ENCODE data around the gene TCF12.

Gene TCF12

DNA sequence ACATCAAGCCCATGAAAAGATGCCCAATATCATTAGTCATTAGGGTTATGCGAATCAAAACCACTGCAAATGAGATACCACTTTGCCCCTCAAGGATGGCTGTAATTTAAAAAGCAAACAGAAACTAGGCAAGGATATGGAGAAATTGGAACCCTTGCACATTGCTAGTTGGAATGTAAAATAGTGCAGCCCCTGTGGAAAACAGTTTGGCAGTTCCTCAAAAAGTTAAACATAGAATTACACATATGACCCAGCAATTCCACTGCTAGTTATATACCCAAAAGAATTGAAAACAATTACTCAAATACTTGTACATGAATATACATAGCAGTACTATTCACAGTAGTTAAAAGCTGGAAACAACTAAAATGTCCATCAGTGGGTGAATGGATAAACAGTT lies 271.0 kb downstream of the TCF12 start:
- Mint-ChIP-seq H3K36me3 (ENCODE audit: low read depth) (peaks cover 15% of the 10 kb centered on the region), H3K27me3 (ENCODE audit: low read depth) (no peaks in the 10 kb centered on the region), H3K4me3 (no peak overlapping the region), H3K9me3 (no peaks in the 10 kb centered on the region), H3K27ac (no peak overlapping the region), H3K4me1 (ENCODE audit: low read depth) (no peaks in the 10 kb centered on the region)
- no peak for DNase-seq (ENCODE audit: low spot score)

DNA sequence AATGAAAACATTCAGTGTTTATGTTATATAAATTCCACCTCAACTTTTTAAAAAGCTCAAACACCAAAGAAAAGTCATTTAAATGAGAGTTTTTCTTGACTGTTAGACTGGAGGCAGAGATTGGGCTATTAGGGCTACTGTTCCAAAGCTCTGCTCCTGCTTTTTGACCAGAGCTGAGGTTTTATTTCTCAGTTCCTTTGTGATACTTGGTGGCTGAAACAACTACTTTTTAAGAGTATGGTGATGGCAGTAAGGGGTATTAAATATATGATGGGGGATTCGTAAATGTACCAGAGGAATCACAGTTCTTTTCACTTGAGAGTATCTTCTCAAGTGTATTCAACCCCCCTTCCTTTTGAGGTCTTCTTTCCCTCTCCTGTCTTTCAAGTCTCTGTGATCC lies 271.8 kb downstream of the TCF12 start:
- Mint-ChIP-seq H3K9me3 (no peaks in the 10 kb centered on the region), H3K4me1 (ENCODE audit: low read depth) (no peaks in the 10 kb centered on the region), H3K4me3 (no peak overlapping the region), H3K27ac (no peak overlapping the region), H3K36me3 (ENCODE audit: low read depth) (peaks cover 12% of the 10 kb centered on the region), H3K27me3 (ENCODE audit: low read depth) (no peaks in the 10 kb centered on the region)
- DNase-seq (ENCODE audit: low spot score), result no peak

DNA sequence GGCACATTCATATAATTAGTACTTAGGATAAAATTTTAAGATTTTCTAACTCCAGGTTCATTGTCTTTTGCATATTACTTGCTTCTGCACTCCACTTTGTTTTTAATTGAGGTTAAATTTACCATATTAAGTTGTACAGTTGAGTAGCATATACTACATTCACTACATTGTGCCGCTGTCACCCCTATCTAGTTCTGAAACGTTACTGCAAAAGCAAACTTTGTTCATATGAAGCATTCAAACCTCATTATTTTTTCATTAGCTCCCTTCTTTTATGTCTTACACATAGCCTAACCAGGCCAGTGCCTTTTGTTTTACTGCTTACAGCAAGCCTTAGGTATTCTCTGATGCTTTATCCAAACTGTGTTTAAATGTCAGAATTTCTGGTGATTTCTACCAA lies 274.7 kb downstream of the TCF12 start:
- Mint-ChIP-seq H3K9me3 (no peaks in the 10 kb centered on the region), H3K27ac (no peak overlapping the region)

DNA sequence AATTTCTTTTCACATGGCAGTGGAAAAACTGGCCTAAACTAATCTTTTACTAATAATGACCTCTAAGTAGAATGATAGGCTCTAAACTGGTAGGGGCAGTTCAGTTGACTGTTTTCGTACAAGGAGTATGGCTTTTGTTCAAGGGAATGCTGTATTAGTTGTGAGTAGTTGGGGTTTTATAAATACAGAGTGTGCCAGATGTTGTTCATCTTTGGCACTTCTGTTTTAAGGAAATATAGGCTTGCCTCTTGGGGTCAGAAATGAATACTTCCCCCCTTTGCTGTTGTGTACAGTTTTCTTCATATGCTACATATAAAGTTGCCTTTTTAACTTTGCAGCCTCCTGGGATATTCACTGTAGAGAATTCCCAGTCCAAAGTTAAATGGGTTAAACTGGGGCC lies 276.9 kb downstream of the TCF12 start:
- Mint-ChIP-seq H3K9me3 (no peaks in the 10 kb centered on the region), H3K36me3 (ENCODE audit: low read depth) (peaks cover 1% of the 10 kb centered on the region), H3K27ac (no peak overlapping the region), H3K4me3 (no peak overlapping the region), H3K27me3 (ENCODE audit: low read depth) (no peaks in the 10 kb centered on the region), H3K4me1 (ENCODE audit: low read depth) (no peaks in the 10 kb centered on the region)
- no peak for DNase-seq (ENCODE audit: low spot score)

More for the DNA sequence above, 274.7 kb downstream of the TCF12 start:
- no peaks in the 10 kb centered on the region for H3K27me3 Mint-ChIP-seq (ENCODE audit: low read depth)
- no peak for DNase-seq (ENCODE audit: low spot score)
- H3K36me3 Mint-ChIP-seq (ENCODE audit: low read depth), result peaks cover 1% of the 10 kb centered on the region
- no peaks in the 10 kb centered on the region for H3K4me1 Mint-ChIP-seq (ENCODE audit: low read depth)
- no peak overlapping the region for H3K4me3 Mint-ChIP-seq

DNA sequence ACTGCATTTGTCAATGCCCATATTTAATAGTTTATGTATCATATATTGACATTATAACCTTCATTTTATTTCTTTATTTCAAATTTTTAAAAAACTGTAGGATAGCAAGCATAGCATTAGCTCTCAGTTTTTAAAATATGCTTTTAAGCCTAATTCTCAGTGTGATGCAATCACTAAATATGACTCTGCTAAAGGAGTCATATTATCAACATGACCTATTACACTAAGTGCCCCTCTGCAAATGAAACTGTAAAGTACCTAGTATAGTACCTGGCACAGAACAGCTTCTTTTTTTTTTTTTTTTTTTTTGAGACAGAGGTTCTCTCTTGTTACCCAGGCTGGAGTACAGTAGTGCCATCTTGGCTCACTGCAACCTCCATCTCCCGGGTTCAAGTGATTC lies 278.4 kb downstream of the TCF12 start:
- peaks cover 7% of the 10 kb centered on the region for H3K4me1 Mint-ChIP-seq (ENCODE audit: low read depth)
- no peak for DNase-seq (ENCODE audit: low spot score)
- peaks cover 1% of the 10 kb centered on the region for H3K36me3 Mint-ChIP-seq (ENCODE audit: low read depth)
- no peaks in the 10 kb centered on the region for H3K27me3 Mint-ChIP-seq (ENCODE audit: low read depth)
- H3K4me3 Mint-ChIP-seq, result no peak overlapping the region
- no peaks in the 10 kb centered on the region for H3K9me3 Mint-ChIP-seq
- no peak overlapping the region for H3K27ac Mint-ChIP-seq

DNA sequence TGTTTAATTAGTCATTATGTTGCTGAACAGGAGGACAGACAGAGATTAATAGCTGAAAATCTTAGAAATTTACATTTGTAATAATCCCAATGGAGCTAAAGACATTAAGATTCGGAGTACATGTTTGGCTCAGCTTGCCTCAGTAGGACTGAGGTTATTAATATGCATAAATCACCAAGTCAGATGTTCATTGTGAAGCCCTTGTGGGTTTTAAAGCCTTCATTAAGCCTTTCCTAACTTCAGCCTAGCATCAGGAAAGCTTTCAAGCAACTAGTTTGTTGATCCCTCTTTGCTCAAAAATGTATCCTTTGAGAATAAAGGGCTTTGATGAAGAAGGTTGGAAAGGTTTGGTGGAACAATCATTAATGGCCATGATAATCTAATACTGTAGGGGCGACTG lies 279.7 kb downstream of the TCF12 start:
- no peaks in the 10 kb centered on the region for H3K9me3 Mint-ChIP-seq
- DNase-seq (ENCODE audit: low spot score), result no peak
- no peak overlapping the region for H3K27ac Mint-ChIP-seq
- H3K36me3 Mint-ChIP-seq (ENCODE audit: low read depth), result peaks cover 1% of the 10 kb centered on the region
- peaks cover 8% of the 10 kb centered on the region for H3K4me1 Mint-ChIP-seq (ENCODE audit: low read depth)
- H3K4me3 Mint-ChIP-seq, result no peak overlapping the region
- H3K27me3 Mint-ChIP-seq (ENCODE audit: low read depth), result no peaks in the 10 kb centered on the region

DNA sequence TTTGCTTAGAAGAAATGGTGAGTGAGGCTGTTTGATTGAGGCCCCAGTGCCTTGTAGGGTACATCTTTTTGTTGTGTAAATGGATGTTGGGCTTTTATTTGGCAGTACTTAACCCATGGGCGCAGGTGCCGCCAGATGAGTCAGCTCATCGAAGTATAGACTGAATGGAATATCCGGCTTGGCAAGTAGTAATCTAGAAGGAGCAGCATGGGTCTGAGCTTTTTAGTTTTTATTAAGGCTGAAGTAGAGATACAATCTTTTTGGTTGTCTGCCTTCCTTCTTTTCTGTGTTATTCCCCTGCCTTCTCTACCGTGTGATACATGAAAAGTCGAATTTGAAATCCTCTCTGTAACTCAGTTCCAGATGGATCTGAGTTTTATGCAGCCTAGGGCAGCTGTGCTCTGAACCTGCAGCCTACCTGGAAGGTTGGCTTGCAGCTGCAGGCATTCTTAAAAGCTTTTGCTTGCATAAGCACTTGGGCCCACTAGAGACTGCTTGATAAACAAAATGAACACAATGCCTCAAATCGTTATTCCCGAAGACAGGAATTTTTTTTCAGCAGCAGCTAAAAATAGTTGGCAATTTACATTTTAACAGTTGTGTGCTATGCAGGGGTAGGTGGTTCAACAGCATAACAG lies 280.3 kb downstream of the TCF12 start:
- Mint-ChIP-seq H3K36me3 (ENCODE audit: low read depth) (peaks cover 1% of the 10 kb centered on the region), H3K9me3 (no peaks in the 10 kb centered on the region), H3K27me3 (ENCODE audit: low read depth) (no peaks in the 10 kb centered on the region), H3K4me3 (no peak overlapping the region), H3K27ac (no peak overlapping the region), H3K4me1 (ENCODE audit: low read depth) (peaks cover 8% of the 10 kb centered on the region)
- no peak for DNase-seq (ENCODE audit: low spot score)

DNA sequence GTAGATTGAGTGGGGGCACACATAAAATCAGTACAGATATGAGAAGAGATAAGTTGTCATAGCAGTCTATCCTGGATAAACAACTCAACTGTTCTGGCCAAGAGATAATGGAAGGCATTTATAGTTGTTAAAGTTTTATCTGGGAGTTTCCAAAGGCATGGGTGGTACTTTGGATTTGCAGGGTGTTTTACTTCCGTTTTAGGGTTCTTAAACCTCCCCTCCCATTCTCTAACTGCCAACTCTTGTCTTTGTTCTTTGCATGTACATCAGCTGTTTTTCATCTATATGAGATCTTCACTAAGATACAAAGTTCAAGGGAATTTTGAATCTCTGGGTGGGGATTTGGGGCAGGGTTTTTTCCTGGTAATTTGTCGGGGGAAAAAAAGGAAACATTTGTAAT lies 283.1 kb downstream of the TCF12 start:
- Mint-ChIP-seq H3K4me1 (ENCODE audit: low read depth) (peaks cover 8% of the 10 kb centered on the region), H3K27me3 (ENCODE audit: low read depth) (no peaks in the 10 kb centered on the region), H3K9me3 (no peaks in the 10 kb centered on the region), H3K4me3 (no peak overlapping the region), H3K27ac (no peak overlapping the region), H3K36me3 (ENCODE audit: low read depth) (no peaks in the 10 kb centered on the region)
- no peak for DNase-seq (ENCODE audit: low spot score)

DNA sequence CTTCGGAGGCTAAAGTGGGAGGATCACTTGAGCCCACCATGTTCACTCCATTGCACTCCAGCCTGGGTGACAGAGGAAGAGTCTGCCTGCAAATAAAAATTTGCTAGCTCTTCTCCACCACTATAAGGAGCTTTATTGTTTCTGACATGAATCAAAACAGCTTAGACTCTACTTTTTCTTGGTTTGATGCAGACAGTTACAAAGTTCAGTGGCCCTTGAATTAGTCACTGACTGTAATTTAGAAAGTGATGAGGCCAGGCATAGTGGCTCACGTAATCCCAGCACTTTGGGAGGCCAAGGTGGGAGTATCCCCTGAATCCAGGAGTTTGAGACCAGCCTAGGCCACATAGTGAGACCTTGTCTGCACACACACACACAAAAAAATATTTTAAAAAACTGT lies 285.5 kb downstream of the TCF12 start:
- Mint-ChIP-seq H3K9me3 (no peaks in the 10 kb centered on the region), H3K27me3 (ENCODE audit: low read depth) (no peaks in the 10 kb centered on the region), H3K36me3 (ENCODE audit: low read depth) (no peaks in the 10 kb centered on the region), H3K4me1 (ENCODE audit: low read depth) (peaks cover 8% of the 10 kb centered on the region), H3K27ac (no peak overlapping the region), H3K4me3 (no peak overlapping the region)
- DNase-seq (ENCODE audit: low spot score), result no peak

DNA sequence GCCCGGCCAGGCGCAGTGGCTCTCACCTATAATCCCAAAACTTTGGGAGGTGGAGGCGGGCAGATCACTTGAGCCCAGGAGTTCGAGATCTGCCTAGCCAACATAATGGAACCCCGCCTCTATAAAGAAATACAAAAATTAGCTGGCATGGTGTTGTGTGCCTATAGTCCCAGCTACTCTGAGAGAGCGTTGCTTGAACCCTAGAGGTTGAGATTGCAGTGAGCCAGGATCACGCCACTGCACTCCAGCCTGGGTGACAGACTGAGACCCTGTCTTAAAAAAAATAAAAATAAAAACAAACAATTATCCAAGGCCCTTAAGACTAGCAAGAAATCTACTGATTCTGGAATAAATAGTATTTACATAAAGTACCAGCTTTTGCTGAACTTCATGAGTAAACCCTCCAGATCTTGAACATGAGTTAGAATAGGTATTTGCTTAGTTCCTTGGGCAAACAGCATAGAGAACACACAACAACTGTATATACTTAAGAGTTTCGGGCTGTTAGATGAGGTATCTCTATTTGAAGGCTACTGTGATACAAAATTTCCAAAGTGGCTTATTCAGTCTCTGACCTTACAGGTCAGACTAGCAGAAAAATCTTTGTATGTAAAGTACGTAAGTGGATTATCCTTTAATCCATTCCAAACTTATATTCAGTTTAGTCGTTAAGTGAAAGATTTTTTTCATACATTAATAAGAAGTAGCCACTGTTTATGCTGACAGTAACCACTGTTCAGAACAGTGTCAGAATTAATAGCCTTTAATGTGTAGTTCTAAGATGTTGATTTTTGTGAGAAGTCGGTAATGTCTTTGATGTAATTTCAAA lies 286.8 kb downstream of the TCF12 start:
- Mint-ChIP-seq H3K27me3 (ENCODE audit: low read depth) (no peaks in the 10 kb centered on the region), H3K27ac (no peak overlapping the region), H3K4me3 (no peak overlapping the region), H3K4me1 (ENCODE audit: low read depth) (peaks cover 8% of the 10 kb centered on the region), H3K9me3 (no peaks in the 10 kb centered on the region), H3K36me3 (ENCODE audit: low read depth) (no peaks in the 10 kb centered on the region)
- no peak for DNase-seq (ENCODE audit: low spot score)

DNA sequence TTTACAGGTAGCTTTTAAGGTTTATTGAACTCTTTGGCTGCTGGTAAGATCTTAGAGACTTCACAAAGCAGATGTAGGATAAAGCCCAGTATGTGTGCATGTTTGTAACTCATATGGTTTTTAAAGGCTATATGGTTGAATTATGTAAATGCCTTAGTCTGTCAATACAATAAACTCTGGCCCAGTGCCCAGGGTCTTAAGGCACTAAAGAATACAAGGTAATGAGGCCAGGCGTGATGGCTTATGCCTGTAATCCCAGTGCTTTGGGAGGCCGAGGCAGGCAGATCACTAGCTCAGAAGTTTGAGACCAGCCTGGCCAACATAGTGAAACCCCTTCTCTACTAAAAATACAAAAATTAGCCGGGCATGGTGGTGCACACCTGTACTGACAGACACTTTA lies 287.6 kb downstream of the TCF12 start:
- no peak for DNase-seq (ENCODE audit: low spot score)
- no peak overlapping the region for H3K27ac Mint-ChIP-seq
- no peaks in the 10 kb centered on the region for H3K27me3 Mint-ChIP-seq (ENCODE audit: low read depth)
- no peak overlapping the region for H3K4me3 Mint-ChIP-seq
- H3K4me1 Mint-ChIP-seq (ENCODE audit: low read depth), result peaks cover 8% of the 10 kb centered on the region
- H3K36me3 Mint-ChIP-seq (ENCODE audit: low read depth), result no peaks in the 10 kb centered on the region
- no peaks in the 10 kb centered on the region for H3K9me3 Mint-ChIP-seq

DNA sequence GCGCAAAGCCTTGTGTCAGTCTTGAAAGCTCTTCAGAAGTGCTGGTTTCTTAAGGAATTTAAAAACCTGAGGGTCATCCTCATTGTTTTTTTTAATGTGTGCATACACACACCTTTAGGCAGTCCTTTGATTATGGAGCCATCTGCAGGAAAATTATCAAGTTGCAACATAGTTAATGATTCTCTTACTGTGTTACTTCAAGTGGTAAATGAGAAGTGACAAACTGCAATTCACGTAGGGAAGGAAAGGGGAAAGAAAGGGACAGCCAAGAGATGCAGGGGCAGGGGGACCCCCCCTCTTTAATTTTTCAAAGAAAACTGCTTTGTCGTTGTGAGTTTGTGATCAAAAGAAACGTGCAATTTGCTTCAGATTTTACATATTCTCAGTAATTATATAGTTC lies 295.4 kb downstream of the TCF12 start:
- no peak overlapping the region for H3K4me3 Mint-ChIP-seq
- H3K4me1 Mint-ChIP-seq (ENCODE audit: low read depth), result peaks cover 5% of the 10 kb centered on the region
- no peaks in the 10 kb centered on the region for H3K36me3 Mint-ChIP-seq (ENCODE audit: low read depth)
- no peaks in the 10 kb centered on the region for H3K9me3 Mint-ChIP-seq
- H3K27ac Mint-ChIP-seq, result no peak overlapping the region
- peaks cover 2% of the 10 kb centered on the region for H3K27me3 Mint-ChIP-seq (ENCODE audit: low read depth)
- no peak for DNase-seq (ENCODE audit: low spot score)

DNA sequence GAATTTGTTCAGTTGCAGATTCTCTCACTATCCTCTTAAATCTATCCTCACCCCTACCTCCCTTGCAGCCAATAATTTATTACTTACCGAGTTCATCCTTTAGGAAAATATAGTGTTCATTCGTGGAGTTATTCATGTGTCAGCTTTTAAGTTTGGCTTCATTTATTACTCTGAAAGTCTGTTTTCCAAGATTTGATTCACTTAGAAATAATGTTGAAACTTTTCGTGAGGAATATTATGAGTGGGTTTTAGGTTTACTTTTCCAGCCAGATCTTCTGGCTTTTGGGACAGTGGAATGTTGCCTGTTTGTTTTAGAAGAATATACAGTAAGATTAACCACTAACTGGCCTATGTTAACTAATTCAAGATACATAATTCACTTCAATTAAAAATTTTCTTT lies 296.9 kb downstream of the TCF12 start:
- Mint-ChIP-seq H3K36me3 (ENCODE audit: low read depth) (no peaks in the 10 kb centered on the region), H3K27ac (no peak overlapping the region), H3K27me3 (ENCODE audit: low read depth) (peaks cover 2% of the 10 kb centered on the region), H3K9me3 (no peaks in the 10 kb centered on the region), H3K4me1 (ENCODE audit: low read depth) (peaks cover 5% of the 10 kb centered on the region), H3K4me3 (no peak overlapping the region)
- no peak for DNase-seq (ENCODE audit: low spot score)

DNA sequence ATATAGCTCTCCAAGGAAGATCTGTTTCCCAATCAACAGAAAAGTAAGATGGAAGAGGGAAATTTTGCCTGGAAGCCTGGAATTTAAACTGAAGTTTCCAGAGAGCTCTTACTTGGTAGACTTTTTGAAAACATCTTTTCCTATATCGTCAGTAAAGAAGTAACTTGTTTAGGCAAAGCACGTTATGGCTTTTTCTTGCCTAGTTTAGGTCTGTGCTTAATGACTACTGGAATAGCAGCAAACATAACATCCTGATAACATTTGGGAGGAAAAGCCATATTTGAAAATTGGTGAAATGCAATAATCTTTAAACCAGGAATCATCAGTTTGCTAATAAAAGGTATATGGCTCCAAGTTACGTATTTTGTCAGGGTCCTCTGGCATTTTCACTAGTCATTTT lies 297.4 kb downstream of the TCF12 start:
- peaks cover 2% of the 10 kb centered on the region for H3K27me3 Mint-ChIP-seq (ENCODE audit: low read depth)
- no peak overlapping the region for H3K4me3 Mint-ChIP-seq

DNA sequence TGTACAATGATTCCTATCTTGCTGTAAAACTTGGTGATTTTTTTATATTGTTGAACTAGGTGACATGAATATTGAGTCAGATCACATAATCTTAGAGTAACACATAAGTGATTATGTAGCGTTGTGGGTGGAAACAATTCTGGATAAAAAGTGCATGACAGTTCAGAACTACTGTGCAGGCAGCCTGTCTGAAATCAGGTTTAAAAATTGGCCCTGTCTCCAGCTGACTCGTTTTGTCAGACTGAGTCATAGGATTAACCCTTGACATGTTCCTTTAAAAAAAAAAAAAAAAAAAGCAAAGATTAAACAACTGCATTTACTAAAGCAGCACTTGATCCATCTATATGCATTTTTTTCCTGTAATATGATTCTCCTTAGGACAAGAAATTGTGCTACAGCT lies 297.8 kb downstream of the TCF12 start:
- H3K27me3 Mint-ChIP-seq (ENCODE audit: low read depth), result peaks cover 2% of the 10 kb centered on the region
- no peak overlapping the region for H3K4me3 Mint-ChIP-seq
- H3K36me3 Mint-ChIP-seq (ENCODE audit: low read depth), result no peaks in the 10 kb centered on the region
- DNase-seq (ENCODE audit: low spot score), result no peak
- H3K27ac Mint-ChIP-seq, result no peak overlapping the region
- H3K9me3 Mint-ChIP-seq, result no peaks in the 10 kb centered on the region
- peaks cover 5% of the 10 kb centered on the region for H3K4me1 Mint-ChIP-seq (ENCODE audit: low read depth)

More for the DNA sequence above, 297.4 kb downstream of the TCF12 start:
- no peak overlapping the region for H3K27ac Mint-ChIP-seq
- peaks cover 5% of the 10 kb centered on the region for H3K4me1 Mint-ChIP-seq (ENCODE audit: low read depth)
- no peaks in the 10 kb centered on the region for H3K9me3 Mint-ChIP-seq
- no peak for DNase-seq (ENCODE audit: low spot score)
- no peaks in the 10 kb centered on the region for H3K36me3 Mint-ChIP-seq (ENCODE audit: low read depth)

Measured in T-helper 2 cell treated with Interferon-gamma antibody and Interleukin-4, amounts not matched to agents 5 μg/mL and 100 μg/mL, for 36 hours (primary cell).